Activated CD8-positive, alpha-beta memory T cell treated with anti-CD3 and anti-CD28 coated beads, Interleukin-2, amount 50 U/mL, for 48 hours (primary cell): ENCODE results near the gene BNIPL.
A peak's percentile ranks its signal among the peaks of the same experiment; 100 is the strongest.

ENCODE experiments used
- DNase-seq: peaks from one replicate; pipeline ENCODE4 v3.0.0-alpha.2; 2020

The BNIPL gene

DNA sequence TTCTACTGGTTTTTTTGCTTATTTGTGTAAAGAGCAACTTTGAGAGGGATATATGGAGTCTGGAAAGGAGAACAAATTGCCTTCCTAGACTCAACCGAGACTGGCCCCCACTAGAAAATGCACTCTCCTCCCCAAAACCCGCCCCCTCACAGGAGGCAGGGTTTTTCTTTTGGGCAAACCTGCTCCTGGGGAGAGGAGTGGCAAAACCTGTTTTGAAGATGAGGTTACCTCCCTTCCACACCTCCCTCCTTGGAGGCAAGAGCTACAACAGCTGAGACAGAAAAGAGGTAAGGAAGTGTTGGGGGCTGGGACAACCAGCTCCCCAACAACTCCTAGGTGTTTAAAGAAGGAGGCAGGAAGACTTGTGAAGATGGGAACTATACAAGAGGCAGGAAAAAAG is at the start of gene BNIPL:
Gene BNIPL, plus strand, starts transcription at position 231 of the 400 bp plus-strand sequence. Its CDS starts 140 bp downstream, at position 371.
- no peak for DNase-seq

- no peak for DNase-seq
Measured at GRCh38 chr1:150987924-150988323, 48.5 kb upstream of the BNIPL start.

DNA sequence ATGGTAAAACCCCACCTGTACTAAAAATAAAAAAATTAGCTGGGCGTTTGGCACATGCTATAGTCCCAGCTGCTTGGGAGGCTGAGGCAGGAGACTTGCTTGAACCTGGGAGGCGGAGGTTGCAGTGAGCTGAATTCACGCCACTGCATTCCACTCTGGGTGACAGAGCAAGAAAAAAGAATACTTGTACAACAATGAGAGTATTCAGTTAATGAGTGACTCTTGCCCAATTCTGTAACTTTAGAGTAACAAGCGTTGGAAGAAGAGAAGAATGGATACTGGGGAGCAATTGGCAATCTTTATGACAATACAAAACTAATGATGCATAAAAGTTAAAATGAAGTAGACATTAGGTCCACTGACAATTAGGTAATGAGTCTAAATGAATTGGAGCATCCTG is 43.8 kb upstream of the BNIPL start:
- no peak for DNase-seq

DNA sequence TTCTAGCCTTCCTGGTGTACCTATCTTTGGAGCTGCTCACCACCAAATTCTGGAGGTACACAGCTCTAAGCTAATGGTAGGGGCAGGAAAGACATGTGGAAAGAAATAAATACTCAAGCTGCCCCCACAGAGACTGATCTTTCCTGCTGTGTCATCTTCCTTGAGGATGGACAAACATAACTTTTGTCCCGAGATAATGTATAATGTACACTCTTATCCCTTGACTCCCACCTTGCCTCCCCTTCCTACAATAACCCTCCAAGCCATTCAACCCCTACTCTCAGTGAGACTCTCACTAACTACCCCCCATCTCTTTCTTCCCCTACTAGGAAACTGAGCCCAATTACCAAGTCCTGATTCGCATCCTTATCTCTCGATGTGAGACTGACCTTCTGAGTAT is 42.1 kb upstream of the BNIPL start:
- no peak for DNase-seq

- DNase-seq, result no peak
Measured at GRCh38 chr1:150995460-150995859, 40.9 kb upstream of the BNIPL start.

DNA sequence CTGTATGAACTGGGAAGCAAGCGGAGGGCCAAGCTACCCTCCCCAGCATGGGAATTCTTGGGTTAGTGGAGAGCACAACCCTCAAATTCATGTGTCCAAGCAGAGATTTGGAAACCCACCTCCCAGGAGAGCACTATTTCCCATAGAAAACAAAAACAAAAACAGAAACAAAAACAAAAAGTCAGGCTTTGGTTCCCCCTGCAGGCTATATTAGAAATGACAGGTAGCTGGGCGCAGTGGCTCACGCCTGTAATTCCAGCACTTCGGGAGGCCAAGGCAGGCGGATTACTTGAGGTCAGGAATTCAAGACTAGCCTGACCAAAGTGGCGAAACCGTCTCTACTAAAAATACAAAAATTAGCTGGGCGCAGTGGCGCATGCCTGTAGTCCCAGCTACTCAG is 40.5 kb upstream of the BNIPL start:
- no peak for DNase-seq

DNA sequence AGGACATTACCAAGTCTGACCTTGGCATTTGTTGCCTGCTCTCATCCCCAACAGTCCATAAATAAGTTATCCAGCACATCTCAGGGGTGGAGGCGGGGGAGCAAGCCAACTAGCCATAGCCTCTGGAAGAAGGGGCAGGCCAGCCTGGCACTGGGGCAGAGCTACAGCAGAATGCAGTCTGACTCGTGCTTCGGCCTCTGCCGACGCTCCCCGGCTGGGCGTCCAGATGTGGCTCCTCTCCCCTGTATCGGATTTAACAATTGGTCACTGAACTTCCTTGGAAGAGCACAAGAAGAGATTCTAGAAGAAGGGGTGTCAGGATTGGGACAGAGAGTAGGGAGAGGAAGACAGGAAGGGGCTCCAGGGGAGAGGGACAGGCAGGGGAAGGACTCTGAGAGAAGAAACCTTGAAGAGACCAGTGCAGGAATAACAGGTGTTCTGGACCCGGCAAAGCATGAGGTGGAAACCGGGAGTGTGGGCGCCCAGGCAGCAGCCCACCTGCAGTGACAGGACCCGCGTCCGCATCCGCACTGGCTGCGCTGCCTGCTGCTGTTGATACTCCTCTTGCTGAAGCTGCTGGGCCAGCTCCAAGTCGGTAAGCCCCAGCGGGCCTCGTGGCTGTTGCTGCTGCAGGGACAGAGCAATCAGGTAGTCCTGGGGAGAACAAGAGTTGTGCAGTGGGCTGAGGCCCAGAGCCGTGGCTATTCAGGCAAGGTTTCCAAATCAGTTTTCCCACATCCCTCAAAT is 39.1 kb upstream of the BNIPL start:
- no peak for DNase-seq

DNA sequence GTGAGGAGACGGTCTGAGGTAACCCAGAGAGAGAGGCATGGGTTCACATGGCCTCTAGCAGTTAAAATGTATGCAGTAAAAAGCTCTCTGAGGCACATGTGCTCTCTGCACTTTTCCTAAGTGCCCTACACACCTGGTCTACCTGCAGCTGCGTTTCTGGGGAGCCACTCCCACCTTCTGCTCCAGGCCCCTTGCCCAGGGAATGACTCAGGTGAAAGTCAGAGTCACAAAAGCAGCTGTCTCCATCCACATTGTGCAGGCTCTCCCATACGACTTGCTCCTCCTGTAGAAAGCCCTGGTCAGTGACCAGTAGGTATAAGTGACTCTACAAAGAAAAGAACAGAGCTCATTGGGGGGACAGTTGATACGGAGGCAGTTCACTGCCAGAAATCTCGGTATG is 38.4 kb upstream of the BNIPL start:
- DNase-seq, result no peak

GRCh38 chr1:150999051-150999674 is 37.2 kb upstream of the BNIPL start:
- DNase-seq, result no peak

DNA sequence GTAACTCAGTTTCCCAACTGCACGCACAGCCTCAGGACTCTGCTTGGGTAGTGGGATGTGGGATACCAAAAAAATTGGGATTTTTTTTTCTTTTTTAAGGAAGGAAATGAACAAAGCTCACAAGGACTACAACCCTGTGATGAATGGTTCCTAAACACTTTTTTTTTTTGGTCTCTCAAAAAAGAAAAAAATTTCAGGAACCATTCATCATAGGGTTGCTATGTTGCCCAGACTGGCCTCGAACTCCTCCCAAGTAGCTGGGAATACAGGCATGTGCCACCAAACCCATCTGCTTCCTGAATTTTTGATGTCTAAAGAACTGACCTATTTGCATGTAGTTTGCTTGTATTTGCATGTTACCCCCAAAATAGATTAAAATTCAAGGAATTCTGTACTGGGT is 36.5 kb upstream of the BNIPL start:
- no peak for DNase-seq

- DNase-seq, result no peak
Measured at GRCh38 chr1:151000408-151000807, 36.0 kb upstream of the BNIPL start.

GRCh38 chr1:151001602-151002001 is 34.8 kb upstream of the BNIPL start:
- no peak for DNase-seq

DNA sequence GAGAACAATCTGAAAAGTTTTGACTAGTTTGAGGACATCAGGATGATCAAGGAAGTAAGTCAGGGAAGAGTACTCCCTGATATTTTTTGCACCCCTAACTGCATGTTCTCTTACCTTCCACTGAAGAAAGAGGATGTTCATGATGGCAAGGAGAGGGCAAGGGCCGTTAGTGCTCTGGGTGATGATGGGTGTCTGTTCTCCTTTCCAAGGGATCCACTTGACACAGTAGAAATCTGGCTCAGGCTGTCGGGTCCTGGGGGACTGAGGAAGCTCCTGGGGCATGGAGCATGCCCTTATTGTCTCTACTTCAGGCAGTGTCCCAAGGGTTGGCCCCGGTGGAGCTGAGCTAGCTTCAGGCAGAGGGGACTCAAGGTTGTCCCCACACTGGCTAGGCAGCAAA is 34.3 kb upstream of the BNIPL start:
- DNase-seq, result no peak

DNA sequence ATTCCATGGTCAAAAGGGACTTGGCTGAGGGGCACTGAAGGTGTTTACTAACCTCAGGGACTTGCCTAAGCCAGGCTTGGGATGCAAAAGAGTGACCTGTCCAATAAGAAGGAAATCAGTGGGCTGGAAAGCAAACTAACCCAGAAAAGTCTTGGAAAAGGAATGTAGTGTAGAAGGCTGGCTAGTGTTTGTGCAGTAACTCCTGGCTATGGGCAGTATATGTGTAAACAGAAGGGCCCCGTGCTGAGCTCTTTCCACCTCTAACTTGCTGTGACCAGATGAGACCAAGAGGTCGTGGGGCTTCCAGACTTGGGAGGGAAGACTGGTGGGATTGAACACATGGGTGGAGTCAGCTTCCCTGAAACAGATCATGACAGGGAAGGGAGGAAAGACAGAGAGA is 33.8 kb upstream of the BNIPL start:
- no peak for DNase-seq

- no peak for DNase-seq
Measured at GRCh38 chr1:151003180-151003579, 33.2 kb upstream of the BNIPL start.

DNA sequence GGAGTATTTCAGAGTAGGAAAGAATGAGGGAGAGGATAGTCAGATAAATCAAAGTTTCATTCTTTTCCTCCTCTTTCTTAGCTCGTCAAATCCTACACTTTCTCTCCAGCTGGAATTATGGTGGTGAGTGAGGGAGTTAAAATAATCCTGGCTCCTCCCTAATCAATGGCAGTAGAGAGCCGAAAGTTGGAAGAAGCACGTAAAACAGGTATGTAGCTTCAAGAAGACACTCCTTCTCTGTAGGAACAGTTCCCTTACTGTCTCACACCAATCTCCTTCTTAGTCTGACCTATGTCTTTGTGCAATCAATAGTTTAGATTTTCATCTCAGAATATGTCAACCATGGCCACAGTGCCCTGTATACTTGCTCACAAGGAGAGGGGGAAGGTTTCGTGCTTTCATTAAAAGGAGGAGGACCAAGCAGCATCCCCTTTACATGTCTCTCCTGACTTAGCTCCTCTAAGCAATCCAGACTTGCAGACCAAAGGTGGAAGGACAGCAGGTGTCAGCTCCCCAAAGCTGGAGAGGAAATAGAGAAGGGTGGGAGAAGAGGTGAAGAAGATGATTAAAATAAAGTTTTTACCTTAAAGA is 30.6 kb upstream of the BNIPL start:
- DNase-seq, result no peak

- peak; percentile 65 for DNase-seq
Measured at GRCh38 chr1:151006327-151007052, 29.9 kb upstream of the BNIPL start, which contains the start of gene MINDY1. MINDY1 (minus strand) TSS chr1:151006902; CDS start chr1:151002617, 4,285 bp downstream.

DNA sequence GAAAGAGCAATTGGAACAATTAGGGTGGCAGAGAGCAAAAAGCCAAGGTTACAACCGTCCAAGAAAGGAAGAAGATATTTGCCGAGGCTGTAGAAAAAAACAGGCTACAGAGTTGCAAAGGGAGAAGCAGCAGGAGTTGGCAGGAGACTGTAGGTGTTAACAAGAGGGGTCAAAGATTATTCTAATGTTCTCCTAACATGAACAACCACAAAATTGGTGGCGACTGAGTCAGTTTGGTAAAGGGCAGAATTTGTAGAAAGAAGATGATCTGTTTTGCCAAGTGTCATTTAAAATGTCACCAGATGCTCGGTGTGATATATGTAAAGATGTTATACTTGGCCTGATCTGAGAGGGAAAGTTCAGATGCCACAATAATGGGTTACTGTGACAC is 28.5 kb upstream of the BNIPL start:
- DNase-seq, result no peak

GRCh38 chr1:151008244-151009205 is 27.9 kb upstream of the BNIPL start, which contains the start of gene PRUNE1:
PRUNE1 (plus strand) TSS chr1:151008449; CDS start chr1:151008633, 184 bp downstream.
- DNase-seq, result peak; percentile 99

- no peak for DNase-seq
Measured at GRCh38 chr1:151009206-151009587, 27.2 kb upstream of the BNIPL start.

DNA sequence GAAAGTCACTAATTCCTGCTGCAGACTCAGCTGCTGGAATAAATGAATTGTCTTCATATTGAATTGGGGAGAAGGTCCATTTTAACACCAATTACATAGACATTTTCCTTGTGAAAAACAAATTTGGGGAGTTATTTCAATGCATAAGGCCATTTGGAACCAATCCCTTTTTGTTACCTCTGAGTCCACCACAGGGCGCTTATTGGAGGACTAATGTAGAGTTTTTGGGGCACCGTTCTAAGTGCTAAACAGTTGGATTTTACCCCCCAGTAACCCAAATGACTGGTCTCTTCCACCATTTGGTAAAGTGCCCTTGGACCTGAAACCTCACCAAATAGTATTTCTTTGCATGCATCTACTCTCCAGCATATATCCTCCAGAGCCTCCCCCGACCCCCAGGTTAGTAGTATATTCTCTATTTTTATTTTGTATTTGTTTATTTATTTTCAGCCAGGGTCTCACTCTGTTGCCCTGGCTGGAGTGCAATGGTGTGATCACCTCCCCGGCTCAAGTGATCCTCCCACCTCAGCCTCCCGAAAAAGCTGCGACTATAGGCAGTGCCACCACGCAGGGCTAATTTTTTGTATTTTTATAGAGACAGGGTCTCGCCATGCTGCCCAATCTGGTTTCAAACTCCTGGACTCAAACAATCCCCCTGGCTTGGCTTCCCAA is 26.6 kb upstream of the BNIPL start:
- no peak for DNase-seq

DNA sequence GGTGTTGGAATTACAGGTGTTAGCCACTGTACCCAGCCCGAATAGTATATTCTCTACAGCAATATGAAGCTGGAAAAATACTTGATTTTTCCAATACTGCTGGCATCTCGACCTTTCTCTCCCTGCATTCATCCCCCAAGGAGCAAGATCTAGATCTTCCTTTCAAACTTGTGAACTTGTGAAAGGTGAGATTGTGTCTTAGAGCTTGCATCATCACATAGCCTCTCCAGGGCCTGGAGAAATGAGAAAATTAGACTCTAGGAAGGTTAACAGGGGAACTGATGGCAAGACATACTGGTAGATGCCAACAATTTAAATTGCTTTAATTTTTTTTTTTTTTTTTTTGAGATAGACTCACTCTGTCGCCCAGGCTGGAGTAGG is 26.1 kb upstream of the BNIPL start:
- no peak for DNase-seq
